Panc1 (cell line): ENCODE measurements around the gene KCTD6.

Source experiments
- POLR2AphosphoS5 ChIP-seq: IDR thresholded peaks from 2 replicates; pipeline ENCODE4 v1.6.1; 2012; ENCODE audit warnings: mild to moderate bottlenecking, low read depth, low read length, moderate library complexity
- TCF7L2 ChIP-seq: IDR thresholded peaks from 2 replicates; pipeline ENCODE4 v1.6.1; 2011; ENCODE audit warnings: mild to moderate bottlenecking, low read depth, low read length, inconsistent platforms
- TF ChIP-seq, protein P1 (sequence below): fragments of 450-650 bp; IDR thresholded peaks from 2 replicates; pipeline ENCODE4 v1.5.1; 2017; ENCODE audit warnings: mild to moderate bottlenecking

DNA sequence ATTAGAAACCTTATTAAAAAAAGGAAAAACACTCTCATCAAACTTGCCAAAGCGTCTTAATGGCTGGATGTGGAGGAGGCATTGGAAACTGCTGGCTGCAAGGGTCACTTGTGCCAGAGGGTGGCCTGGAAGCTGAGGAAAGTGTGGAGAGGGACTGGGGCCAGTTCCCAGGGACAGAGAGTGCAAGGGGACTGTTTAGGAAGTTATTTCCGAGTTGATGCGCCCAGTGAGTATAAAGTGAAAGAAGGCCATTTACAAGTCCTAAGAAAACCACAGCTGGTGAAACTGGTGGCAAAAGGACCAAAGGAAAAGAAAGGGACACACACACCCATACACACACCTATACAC is 7.2 kb upstream of the KCTD6 start:
- TF ChIP-seq, protein P1, sequence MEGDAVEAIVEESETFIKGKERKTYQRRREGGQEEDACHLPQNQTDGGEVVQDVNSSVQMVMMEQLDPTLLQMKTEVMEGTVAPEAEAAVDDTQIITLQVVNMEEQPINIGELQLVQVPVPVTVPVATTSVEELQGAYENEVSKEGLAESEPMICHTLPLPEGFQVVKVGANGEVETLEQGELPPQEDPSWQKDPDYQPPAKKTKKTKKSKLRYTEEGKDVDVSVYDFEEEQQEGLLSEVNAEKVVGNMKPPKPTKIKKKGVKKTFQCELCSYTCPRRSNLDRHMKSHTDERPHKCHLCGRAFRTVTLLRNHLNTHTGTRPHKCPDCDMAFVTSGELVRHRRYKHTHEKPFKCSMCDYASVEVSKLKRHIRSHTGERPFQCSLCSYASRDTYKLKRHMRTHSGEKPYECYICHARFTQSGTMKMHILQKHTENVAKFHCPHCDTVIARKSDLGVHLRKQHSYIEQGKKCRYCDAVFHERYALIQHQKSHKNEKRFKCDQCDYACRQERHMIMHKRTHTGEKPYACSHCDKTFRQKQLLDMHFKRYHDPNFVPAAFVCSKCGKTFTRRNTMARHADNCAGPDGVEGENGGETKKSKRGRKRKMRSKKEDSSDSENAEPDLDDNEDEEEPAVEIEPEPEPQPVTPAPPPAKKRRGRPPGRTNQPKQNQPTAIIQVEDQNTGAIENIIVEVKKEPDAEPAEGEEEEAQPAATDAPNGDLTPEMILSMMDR: no peak
- TF ChIP-seq POLR2AphosphoS5 (no peak), TCF7L2 (no peak)
